Measurements from ENCODE around the gene BIN1.

BIN1 gene

GRCh38 chr2:127056631-127057370 lies 50.2 kb downstream of the BIN1 start:
- no peak for DNase-seq

- DNase-seq, result no peak
Measured at GRCh38 chr2:127056086-127056485, 50.9 kb downstream of the BIN1 start.

- DNase-seq, result no peak
Measured at GRCh38 chr2:127055786-127056076, 51.2 kb downstream of the BIN1 start.

GRCh38 chr2:127054996-127055785 lies 51.8 kb downstream of the BIN1 start:
- DNase-seq, result no peak

- DNase-seq, result no peak
Measured at GRCh38 chr2:127054604-127054930, 52.4 kb downstream of the BIN1 start.

- no peak for DNase-seq
Measured at GRCh38 chr2:127053731-127054603, 53.0 kb downstream of the BIN1 start.

GRCh38 chr2:127052771-127053691 lies 53.9 kb downstream of the BIN1 start:
- no peak for DNase-seq

GRCh38 chr2:127052057-127052770 lies 54.7 kb downstream of the BIN1 start:
- DNase-seq, result no peak

GRCh38 chr2:127051116-127052056 lies 55.6 kb downstream of the BIN1 start:
- no peak for DNase-seq

- no peak for DNase-seq
Measured at GRCh38 chr2:127050803-127051115, 56.2 kb downstream of the BIN1 start.

- peak; percentile 28 to 60 for DNase-seq
Measured at GRCh38 chr2:127049927-127050802, 56.8 kb downstream of the BIN1 start.

- DNase-seq, result no peak
Measured at GRCh38 chr2:127048969-127049897, 57.7 kb downstream of the BIN1 start.

- no peak for DNase-seq
Measured at GRCh38 chr2:127048618-127048935, 58.4 kb downstream of the BIN1 start.

GRCh38 chr2:127047716-127048617 lies 59.0 kb downstream of the BIN1 start:
- DNase-seq, result no peak

- no peak for DNase-seq
Measured at GRCh38 chr2:127047054-127047453, 59.9 kb downstream of the BIN1 start.

GRCh38 chr2:127046579-127046978 lies 60.4 kb downstream of the BIN1 start:
- DNase-seq, result no peak

- no peak for DNase-seq
Measured at GRCh38 chr2:127045792-127046501, 61.0 kb downstream of the BIN1 start.

All from CD4-positive, alpha-beta T cell treated with Interferon alpha-2 for 1 hour (primary cell).